Measurements from ENCODE around the gene MAN2A2. TPM values are rescaled to one million over a fixed set of nuclear protein-coding genes. Genes with fewer than 3 reads are reported as not detected.
A peak's percentile ranks its signal among the peaks of the same experiment; 100 is the strongest.

MAN2A2 gene
- total RNA-seq = 94.0 TPM
- long read RNA-seq, full-length matches to known transcripts = 18 of 112 reads
- long read RNA-seq, partial matches to known transcripts = 72 of 112 reads
- long read RNA-seq, other reads (novel, unspliced or antisense) = 22 of 112 reads

- ATAC-seq (peak; percentile 79), DNase-seq (peak; percentile 91)
- Histone ChIP-seq H3K4me1 (peaks cover 14% of the 10 kb centered on the region), H3K27me3 (no peaks in the 10 kb centered on the region), H3K27ac (peak within 1 kb of the TSS; percentile 91), H3K9me3 (no peaks in the 10 kb centered on the region), H3K36me3 (peaks cover 35% of the 10 kb centered on the region), H3K4me3 (peak within 1 kb of the TSS; percentile 75)
- TF ChIP-seq, protein P1, sequence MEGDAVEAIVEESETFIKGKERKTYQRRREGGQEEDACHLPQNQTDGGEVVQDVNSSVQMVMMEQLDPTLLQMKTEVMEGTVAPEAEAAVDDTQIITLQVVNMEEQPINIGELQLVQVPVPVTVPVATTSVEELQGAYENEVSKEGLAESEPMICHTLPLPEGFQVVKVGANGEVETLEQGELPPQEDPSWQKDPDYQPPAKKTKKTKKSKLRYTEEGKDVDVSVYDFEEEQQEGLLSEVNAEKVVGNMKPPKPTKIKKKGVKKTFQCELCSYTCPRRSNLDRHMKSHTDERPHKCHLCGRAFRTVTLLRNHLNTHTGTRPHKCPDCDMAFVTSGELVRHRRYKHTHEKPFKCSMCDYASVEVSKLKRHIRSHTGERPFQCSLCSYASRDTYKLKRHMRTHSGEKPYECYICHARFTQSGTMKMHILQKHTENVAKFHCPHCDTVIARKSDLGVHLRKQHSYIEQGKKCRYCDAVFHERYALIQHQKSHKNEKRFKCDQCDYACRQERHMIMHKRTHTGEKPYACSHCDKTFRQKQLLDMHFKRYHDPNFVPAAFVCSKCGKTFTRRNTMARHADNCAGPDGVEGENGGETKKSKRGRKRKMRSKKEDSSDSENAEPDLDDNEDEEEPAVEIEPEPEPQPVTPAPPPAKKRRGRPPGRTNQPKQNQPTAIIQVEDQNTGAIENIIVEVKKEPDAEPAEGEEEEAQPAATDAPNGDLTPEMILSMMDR (IDR thresholded peaks at IDR 0.05) = no peak
- intact Hi-C loops (cut with DNase I) = no loop called here
Measured at GRCh38 chr15:90902840-90903732, at the start of gene MAN2A2. TSS of gene MAN2A2 (plus strand) at chr15:90903302. CDS start at chr15:90904208, 906 bp downstream.

DNA sequence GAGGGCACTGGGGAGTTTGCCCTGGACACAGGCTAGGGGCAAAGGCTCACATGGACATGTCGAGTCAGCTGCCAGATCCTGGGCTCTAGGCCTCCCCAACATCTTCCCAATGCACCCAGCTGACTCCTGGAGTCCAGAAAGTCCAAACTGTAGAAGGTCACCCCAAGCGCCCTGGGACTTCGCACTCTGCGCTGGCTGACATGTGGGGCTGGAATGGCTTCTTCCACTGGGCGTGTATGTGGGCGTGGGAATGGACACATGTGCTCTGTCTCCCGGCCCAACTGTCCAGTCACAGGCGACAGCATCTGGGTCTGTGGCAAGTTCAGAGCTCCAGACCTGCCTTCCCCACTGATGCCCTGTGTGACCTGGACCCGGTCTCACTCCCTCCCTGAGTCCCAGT lies 48.0 kb upstream of the MAN2A2 start:
- H3K27ac ChIP-seq = no peak overlapping the region
- DNase-seq (no peak), ATAC-seq (no peak)
- H3K4me1 ChIP-seq = no peaks in the 10 kb centered on the region
- H3K36me3 ChIP-seq = no peaks in the 10 kb centered on the region
- no peaks in the 10 kb centered on the region for H3K9me3 ChIP-seq
- TF ChIP-seq, protein P1 (IDR thresholded peaks at IDR 0.05) = no peak
- H3K4me3 ChIP-seq = no peak overlapping the region
- intact Hi-C loops (cut with DNase I) = no loop called here
- H3K27me3 ChIP-seq = no peaks in the 10 kb centered on the region

DNA sequence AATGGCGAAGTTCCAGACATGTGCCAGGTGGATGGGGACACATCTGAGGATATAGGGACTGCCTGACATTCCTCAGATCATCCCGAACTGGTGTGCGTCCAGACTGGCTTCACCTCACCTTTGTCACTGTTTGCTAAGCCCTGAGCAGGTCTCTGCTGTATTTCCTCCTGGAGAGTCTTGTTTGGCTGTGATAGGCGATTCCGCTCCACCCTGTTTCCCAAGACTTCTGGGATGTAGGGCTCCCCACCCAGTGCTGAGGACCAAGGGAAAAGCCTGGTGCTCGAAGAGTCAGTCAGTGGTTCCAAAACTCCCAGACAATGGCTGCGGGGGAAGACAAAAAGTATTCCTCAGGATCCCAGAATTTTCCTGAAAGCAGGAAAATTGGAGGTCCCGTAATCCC lies 45.8 kb upstream of the MAN2A2 start:
- Histone ChIP-seq H3K4me3 (no peak overlapping the region), H3K27me3 (no peaks in the 10 kb centered on the region), H3K4me1 (no peaks in the 10 kb centered on the region), H3K9me3 (no peaks in the 10 kb centered on the region), H3K36me3 (no peaks in the 10 kb centered on the region), H3K27ac (no peak overlapping the region)
- ATAC-seq = no peak
- TF ChIP-seq, protein P1 (IDR thresholded peaks at IDR 0.05) = no peak
- DNase-seq = no peak
- intact Hi-C loops (cut with DNase I) = no loop called here

DNA sequence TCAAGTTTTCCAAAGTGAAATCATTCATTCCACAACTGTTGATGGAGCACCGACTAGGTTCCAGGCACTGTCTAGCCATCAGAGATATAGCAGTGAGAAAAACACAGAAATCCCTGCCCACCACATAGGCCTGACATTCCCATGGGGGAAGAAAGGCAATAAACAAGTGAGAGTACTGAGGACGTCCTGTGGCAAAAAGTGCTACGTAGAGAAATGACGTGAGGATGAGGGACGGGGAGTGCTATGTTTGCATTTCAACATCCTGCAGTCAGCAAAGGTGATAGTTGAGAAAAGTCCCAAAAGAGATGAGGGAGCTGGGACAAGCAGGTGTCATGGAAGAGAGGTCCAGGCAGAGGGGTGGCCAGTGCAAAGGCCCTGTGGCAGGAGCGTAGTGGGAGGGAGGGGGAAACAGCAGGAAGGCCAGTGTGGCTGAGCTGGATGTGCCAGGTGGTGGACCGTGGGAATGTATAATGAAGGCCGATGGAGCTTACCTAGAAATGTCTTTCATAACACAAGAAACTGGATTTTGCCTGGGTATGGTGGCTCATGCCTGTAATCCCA lies 45.1 kb upstream of the MAN2A2 start:
- H3K36me3 ChIP-seq = no peaks in the 10 kb centered on the region
- intact Hi-C loops (cut with DNase I) = no loop called here
- DNase-seq = no peak

DNA sequence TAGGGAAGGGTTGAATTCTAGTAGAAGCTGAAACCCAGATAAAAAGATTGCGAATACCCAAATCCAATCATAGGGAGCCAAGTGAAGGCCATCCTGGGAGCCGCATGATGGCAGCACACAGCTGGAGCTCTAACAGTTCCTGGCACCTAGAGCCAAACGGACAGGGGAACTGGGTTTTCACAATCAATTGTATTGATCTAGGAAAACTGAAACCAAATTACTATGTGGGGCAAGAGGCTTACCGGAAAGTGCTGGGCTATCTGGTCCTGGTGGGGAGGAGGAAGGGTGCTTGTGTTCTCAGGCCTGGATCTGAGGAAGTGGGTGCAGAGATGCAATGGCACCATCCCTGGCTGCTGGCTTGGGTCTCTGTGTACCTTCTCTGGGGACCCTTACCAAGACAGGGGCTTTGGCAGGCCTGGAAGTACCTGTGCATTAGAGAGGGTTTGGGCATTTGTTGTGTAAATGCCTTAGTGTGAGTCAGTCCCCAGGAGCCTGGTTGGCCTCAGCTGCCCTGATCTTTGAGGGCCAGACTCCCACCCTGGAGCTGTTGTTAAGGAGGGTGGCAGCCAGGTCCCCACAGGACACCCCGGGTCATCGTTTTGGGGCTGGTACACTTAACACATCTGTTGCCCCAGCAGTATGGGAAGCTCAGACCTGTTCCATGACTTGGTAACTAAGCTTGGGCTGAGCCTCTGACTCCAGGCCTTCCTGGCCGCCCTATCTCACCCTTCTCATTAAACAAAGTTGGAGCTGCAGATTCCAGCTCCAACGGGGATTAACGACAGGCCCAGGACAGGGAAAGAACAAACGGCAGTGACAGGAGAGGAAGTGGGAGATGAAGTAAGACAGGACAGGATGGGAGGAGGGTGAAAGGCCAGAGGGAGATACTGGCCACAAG lies 43.6 kb upstream of the MAN2A2 start:
- Histone ChIP-seq H3K9me3 (no peaks in the 10 kb centered on the region), H3K4me1 (no peaks in the 10 kb centered on the region), H3K4me3 (no peak overlapping the region), H3K36me3 (no peaks in the 10 kb centered on the region), H3K27me3 (no peaks in the 10 kb centered on the region), H3K27ac (no peak overlapping the region)
- DNase-seq (no peak), ATAC-seq (no peak)
- TF ChIP-seq, protein P1 (IDR thresholded peaks at IDR 0.05) = no peak
- intact Hi-C loops (cut with DNase I) = no loop called here

More for the DNA sequence above, 45.1 kb upstream of the MAN2A2 start:
- no peaks in the 10 kb centered on the region for H3K27me3 ChIP-seq
- ATAC-seq = no peak
- TF ChIP-seq, protein P1 (IDR thresholded peaks at IDR 0.05) = no peak
- no peaks in the 10 kb centered on the region for H3K4me1 ChIP-seq
- H3K4me3 ChIP-seq = no peak overlapping the region
- no peak overlapping the region for H3K27ac ChIP-seq
- no peaks in the 10 kb centered on the region for H3K9me3 ChIP-seq

Measured in upper lobe of right lung (tissue), 1 donor.